OCI-LY7 (cell line): ENCODE data around the gene GCNT3.

Experiments
- EZH2phosphoT487 ChIP-seq: fragments of 200-600 bp; sonication (generic); IDR thresholded peaks from 2 replicates; pipeline ENCODE4 v1.6.1; 2018; ENCODE audit warnings: low read depth, borderline replicate concordance, mild to moderate bottlenecking, mixed run types, antibody characterized with exemption, low read length, moderate library complexity, mixed read lengths
- TF ChIP-seq, protein P1 (sequence below): fragments of 200-600 bp; sonication (generic); conservative IDR thresholded peaks from 2 replicates; pipeline ENCODE4 v1.5.1; 2014; ENCODE audit warnings: mild to moderate bottlenecking, antibody characterized with exemption, low read length, moderate library complexity, mixed read lengths

DNA sequence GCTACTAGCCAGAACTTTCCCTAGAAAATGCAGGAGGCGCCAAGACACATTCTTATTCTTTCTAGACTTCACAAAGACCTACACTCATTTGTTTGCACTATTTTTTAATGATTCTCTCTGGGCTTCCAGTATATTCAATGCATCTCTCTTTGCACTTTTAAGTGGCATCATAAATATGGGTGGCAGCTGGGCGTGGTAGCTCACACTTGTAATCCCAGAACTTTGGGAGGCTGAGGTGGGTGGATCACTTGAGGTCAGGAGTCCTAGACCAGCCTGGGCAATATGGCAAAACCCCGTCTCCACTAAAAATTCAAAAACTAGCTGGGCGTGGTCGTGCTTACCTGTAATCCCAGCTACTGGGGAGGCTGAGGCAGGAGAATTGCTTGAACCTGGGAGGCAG lies 5.6 kb upstream of the GCNT3 start:
- TF ChIP-seq, protein P1, sequence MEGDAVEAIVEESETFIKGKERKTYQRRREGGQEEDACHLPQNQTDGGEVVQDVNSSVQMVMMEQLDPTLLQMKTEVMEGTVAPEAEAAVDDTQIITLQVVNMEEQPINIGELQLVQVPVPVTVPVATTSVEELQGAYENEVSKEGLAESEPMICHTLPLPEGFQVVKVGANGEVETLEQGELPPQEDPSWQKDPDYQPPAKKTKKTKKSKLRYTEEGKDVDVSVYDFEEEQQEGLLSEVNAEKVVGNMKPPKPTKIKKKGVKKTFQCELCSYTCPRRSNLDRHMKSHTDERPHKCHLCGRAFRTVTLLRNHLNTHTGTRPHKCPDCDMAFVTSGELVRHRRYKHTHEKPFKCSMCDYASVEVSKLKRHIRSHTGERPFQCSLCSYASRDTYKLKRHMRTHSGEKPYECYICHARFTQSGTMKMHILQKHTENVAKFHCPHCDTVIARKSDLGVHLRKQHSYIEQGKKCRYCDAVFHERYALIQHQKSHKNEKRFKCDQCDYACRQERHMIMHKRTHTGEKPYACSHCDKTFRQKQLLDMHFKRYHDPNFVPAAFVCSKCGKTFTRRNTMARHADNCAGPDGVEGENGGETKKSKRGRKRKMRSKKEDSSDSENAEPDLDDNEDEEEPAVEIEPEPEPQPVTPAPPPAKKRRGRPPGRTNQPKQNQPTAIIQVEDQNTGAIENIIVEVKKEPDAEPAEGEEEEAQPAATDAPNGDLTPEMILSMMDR, result no peak
- TF ChIP-seq EZH2phosphoT487, result no peak
